Loucy (cell line): ENCODE measurements around the gene GOLGA8Q.
"Not testable (repeated sequence)": the region's sequence is repeated elsewhere in the genome, so short reads cannot be mapped to it uniquely, and the experiment has no call there.

Experiments used
- EZH2phosphoT487 ChIP-seq: fragments of 200-600 bp; IDR thresholded peaks from 2 replicates; pipeline ENCODE4 v1.6.1; 2018; ENCODE audit warnings: antibody characterized with exemption, mild to moderate bottlenecking, moderate library complexity, borderline replicate concordance
- TF ChIP-seq, protein P1 (sequence below): fragments of 200-600 bp; sonication (generic); conservative IDR thresholded peaks from 2 replicates; pipeline ENCODE4 v1.5.1; 2014; ENCODE audit warnings: mild to moderate bottlenecking, antibody characterized with exemption, low read length

DNA sequence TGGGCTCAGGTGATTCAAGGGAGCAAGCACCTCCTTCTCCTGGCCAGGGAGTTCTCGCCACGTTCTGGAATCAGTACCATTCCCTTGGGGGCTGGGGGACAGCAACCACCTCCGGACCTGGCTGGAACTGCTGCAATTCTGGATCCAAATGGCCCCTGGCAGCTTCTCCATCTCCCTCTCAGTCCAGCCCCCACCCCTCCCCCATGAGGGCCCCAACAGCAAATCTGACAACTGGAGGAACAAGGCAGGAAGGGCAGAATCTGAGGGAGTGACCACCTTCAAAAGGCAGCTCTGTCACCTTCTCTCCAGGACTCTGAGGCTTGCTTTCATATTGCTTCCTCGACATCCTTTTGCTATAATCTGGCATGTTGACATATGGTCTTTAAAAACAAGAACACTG, 25.9 kb upstream of the GOLGA8Q start:
- TF ChIP-seq, protein P1, sequence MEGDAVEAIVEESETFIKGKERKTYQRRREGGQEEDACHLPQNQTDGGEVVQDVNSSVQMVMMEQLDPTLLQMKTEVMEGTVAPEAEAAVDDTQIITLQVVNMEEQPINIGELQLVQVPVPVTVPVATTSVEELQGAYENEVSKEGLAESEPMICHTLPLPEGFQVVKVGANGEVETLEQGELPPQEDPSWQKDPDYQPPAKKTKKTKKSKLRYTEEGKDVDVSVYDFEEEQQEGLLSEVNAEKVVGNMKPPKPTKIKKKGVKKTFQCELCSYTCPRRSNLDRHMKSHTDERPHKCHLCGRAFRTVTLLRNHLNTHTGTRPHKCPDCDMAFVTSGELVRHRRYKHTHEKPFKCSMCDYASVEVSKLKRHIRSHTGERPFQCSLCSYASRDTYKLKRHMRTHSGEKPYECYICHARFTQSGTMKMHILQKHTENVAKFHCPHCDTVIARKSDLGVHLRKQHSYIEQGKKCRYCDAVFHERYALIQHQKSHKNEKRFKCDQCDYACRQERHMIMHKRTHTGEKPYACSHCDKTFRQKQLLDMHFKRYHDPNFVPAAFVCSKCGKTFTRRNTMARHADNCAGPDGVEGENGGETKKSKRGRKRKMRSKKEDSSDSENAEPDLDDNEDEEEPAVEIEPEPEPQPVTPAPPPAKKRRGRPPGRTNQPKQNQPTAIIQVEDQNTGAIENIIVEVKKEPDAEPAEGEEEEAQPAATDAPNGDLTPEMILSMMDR, result not testable (repeated sequence)
- TF ChIP-seq EZH2phosphoT487, result not testable (repeated sequence)
